ENCODE results near the gene SMPD3. TPM values are rescaled to one million over a fixed set of nuclear protein-coding genes. Genes with fewer than 3 reads are reported as not detected.

Gene SMPD3
- total RNA-seq, 1 donor from 2014 or later, result 0.38 TPM

GRCh38 chr16:68382296-68382718 is 66.0 kb downstream of the SMPD3 start:
- Histone ChIP-seq H3K36me3 (ENCODE audit: control insufficient read depth, insufficient read depth, low read length) (no peaks in the 10 kb centered on the region), H3K4me3 (ENCODE audit: low read depth, low read length) (no peak overlapping the region), H3K27me3 (ENCODE audit: control insufficient read depth, insufficient read depth, low read length) (peaks cover 7% of the 10 kb centered on the region)
- peak; percentile 13 for TF ChIP-seq CTCF (IDR thresholded peaks at IDR 0.05; ENCODE audit: insufficient read depth, low read length, poor library complexity, severe bottlenecking)
- no peak for DNase-seq (ENCODE audit: low read depth)

GRCh38 chr16:68381363-68381724 is 67.0 kb downstream of the SMPD3 start:
- Histone ChIP-seq H3K36me3 (ENCODE audit: control insufficient read depth, insufficient read depth, low read length) (no peaks in the 10 kb centered on the region), H3K27me3 (ENCODE audit: control insufficient read depth, insufficient read depth, low read length) (peaks cover 11% of the 10 kb centered on the region), H3K4me3 (ENCODE audit: low read depth, low read length) (no peak overlapping the region)
- no peak for DNase-seq (ENCODE audit: low read depth)
- no peak for TF ChIP-seq CTCF (IDR thresholded peaks at IDR 0.05; ENCODE audit: insufficient read depth, low read length, poor library complexity, severe bottlenecking)

GRCh38 chr16:68380676-68381362 is 67.5 kb downstream of the SMPD3 start:
- Histone ChIP-seq H3K36me3 (ENCODE audit: control insufficient read depth, insufficient read depth, low read length) (no peaks in the 10 kb centered on the region), H3K4me3 (ENCODE audit: low read depth, low read length) (no peak overlapping the region), H3K27me3 (ENCODE audit: control insufficient read depth, insufficient read depth, low read length) (peaks cover 11% of the 10 kb centered on the region)
- DNase-seq (ENCODE audit: low read depth), result no peak
- no peak for TF ChIP-seq CTCF (IDR thresholded peaks at IDR 0.05; ENCODE audit: insufficient read depth, low read length, poor library complexity, severe bottlenecking)

- Histone ChIP-seq H3K4me3 (ENCODE audit: low read depth, low read length) (no peak overlapping the region), H3K27me3 (ENCODE audit: control insufficient read depth, insufficient read depth, low read length) (peaks cover 14% of the 10 kb centered on the region), H3K36me3 (ENCODE audit: control insufficient read depth, insufficient read depth, low read length) (no peaks in the 10 kb centered on the region)
- TF ChIP-seq CTCF (IDR thresholded peaks at IDR 0.05; ENCODE audit: insufficient read depth, low read length, poor library complexity, severe bottlenecking), result no peak
- DNase-seq (ENCODE audit: low read depth), result no peak
These were observed 68.0 kb downstream of the SMPD3 start for GRCh38 chr16:68380348-68380670.

- no peak for TF ChIP-seq CTCF (IDR thresholded peaks at IDR 0.05; ENCODE audit: insufficient read depth, low read length, poor library complexity, severe bottlenecking)
- Histone ChIP-seq H3K27me3 (ENCODE audit: control insufficient read depth, insufficient read depth, low read length) (peaks cover 15% of the 10 kb centered on the region), H3K4me3 (ENCODE audit: low read depth, low read length) (no peak overlapping the region), H3K36me3 (ENCODE audit: control insufficient read depth, insufficient read depth, low read length) (no peaks in the 10 kb centered on the region)
- no peak for DNase-seq (ENCODE audit: low read depth)
These were observed 68.6 kb downstream of the SMPD3 start for GRCh38 chr16:68379472-68380347.

All from kidney epithelial cell (primary cell).